ENCODE measurements around the gene SMAD6.

Gene SMAD6

DNA sequence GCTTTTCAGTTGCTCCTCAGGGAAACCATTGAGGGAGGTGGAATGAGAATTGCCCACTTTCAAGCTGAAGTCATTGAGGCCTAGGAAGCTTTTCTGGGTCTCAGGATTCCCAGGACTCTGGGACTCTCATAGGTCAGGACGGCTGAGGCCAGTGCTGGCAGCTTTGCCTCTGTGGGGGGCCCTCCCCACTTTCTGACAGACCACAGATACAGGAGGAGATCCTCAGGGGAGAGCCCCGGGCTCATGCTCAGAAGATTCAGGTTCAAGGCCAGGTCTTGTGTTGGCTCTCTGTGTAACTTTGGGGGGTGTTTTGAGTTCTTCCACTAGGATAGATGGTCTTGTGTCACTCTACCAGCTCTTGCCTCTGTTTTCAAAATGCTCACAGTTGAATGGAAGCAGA is 50.0 kb downstream of the SMAD6 start:
- no peak for DNase-seq (ENCODE audit: low read depth)
- no peak overlapping the region for H3K4me3 ChIP-seq (ENCODE audit: control insufficient read depth, low read depth, low read length)
- TF ChIP-seq, protein P1, sequence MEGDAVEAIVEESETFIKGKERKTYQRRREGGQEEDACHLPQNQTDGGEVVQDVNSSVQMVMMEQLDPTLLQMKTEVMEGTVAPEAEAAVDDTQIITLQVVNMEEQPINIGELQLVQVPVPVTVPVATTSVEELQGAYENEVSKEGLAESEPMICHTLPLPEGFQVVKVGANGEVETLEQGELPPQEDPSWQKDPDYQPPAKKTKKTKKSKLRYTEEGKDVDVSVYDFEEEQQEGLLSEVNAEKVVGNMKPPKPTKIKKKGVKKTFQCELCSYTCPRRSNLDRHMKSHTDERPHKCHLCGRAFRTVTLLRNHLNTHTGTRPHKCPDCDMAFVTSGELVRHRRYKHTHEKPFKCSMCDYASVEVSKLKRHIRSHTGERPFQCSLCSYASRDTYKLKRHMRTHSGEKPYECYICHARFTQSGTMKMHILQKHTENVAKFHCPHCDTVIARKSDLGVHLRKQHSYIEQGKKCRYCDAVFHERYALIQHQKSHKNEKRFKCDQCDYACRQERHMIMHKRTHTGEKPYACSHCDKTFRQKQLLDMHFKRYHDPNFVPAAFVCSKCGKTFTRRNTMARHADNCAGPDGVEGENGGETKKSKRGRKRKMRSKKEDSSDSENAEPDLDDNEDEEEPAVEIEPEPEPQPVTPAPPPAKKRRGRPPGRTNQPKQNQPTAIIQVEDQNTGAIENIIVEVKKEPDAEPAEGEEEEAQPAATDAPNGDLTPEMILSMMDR (IDR thresholded peaks at IDR 0.05; ENCODE audit: control insufficient read depth, insufficient read depth, low read depth, low read length, missing control alignments): no peak

DNA sequence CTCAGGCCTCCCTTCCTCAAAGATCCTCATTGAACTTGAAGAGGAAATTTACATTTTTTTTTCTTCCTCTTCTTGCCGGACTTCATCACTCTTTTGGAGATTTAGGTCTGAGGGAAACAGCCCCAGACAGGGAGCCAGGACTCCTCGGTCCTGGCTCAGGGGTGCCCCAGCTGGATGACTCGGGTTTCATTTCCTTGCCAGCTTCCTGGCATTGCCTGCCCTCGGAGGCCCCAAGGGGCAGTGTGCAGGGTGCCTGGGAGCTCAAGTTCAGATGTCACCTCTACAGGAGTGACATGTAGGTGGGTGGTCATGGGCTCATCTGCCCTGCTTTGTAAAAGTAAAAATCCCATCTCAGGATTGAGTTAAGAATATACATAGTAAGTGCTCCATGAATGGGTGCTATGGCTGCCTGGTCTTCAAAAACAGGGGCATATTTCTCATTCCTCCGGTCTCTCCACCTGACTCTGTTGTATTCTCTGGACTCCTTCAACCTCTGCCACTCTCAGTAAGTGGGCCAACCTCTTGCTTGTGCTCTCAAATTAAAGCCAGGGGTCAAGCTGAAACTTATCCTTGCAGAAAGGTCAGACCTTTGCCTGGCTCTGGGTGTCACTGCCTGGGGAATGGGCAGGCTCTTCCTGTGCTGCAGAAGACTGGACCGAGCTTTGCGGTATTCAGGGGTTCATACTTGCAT is 51.8 kb downstream of the SMAD6 start:
- TF ChIP-seq, protein P1 (IDR thresholded peaks at IDR 0.05; ENCODE audit: control insufficient read depth, insufficient read depth, low read depth, low read length, missing control alignments): no peak
- H3K4me3 ChIP-seq (ENCODE audit: control insufficient read depth, low read depth, low read length): no peak overlapping the region
- no peak for DNase-seq (ENCODE audit: low read depth)

DNA sequence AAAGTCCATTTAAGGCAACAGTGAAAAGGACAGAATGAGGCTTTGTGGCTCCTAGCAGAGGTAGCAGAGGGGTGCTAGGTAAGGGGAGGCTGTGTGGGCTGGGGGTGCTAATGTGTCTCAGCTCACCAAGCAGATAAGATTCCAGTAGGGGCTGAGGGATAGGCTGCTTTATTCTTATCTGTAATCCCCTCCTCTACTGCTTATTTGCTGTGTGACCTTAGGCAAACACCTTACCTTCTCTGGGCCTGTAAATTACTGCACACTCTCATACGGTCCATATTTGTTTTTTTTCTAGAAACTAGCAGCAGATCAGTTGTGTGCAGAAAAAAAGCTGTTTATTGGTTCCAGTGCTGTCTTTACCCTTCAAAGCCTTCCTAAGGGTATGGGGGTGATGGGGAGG is 52.8 kb downstream of the SMAD6 start:
- no peak for DNase-seq (ENCODE audit: low read depth)
- H3K4me3 ChIP-seq (ENCODE audit: control insufficient read depth, low read depth, low read length): no peak overlapping the region
- TF ChIP-seq, protein P1 (IDR thresholded peaks at IDR 0.05; ENCODE audit: control insufficient read depth, insufficient read depth, low read depth, low read length, missing control alignments): no peak

DNA sequence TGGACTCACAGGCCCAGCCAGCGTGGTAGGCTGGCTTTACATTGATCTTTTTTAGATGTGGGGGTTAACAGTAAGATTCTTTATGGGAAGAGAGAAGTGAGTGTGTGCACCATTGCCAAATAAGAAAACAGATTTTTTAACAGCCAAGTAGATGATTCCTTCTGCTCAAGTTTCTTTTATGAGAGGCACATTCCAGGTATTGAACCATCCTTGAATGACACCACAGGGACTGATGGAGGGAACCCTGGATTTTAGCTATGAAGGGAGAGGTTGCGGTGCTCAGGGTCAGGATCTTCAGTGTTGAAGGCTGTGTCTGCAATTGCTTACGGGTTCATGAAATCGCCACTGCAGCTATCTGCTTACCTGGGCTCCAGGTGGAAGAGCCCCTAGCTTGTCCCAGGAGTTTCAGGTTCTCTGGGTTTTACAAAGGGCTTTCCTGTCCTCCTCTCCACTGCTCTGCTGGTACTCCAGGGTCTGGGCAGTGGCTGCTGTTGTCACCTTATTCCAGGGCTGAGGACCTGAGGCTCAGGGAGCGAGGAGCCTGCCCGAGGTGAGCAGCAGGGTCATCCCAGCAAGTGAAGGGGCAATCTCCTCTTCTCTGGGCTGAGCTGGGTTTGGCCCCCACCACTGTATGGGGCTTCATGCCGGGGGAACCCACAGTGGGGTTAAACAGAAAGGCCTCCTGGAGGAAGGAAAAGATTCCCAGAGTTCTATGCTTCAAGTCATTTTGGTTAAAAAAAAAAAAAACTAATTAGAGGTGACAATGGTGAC is 53.4 kb downstream of the SMAD6 start:
- H3K4me3 ChIP-seq (ENCODE audit: control insufficient read depth, low read depth, low read length): no peak overlapping the region
- TF ChIP-seq, protein P1 (IDR thresholded peaks at IDR 0.05; ENCODE audit: control insufficient read depth, insufficient read depth, low read depth, low read length, missing control alignments): no peak
- no peak for DNase-seq (ENCODE audit: low read depth)

DNA sequence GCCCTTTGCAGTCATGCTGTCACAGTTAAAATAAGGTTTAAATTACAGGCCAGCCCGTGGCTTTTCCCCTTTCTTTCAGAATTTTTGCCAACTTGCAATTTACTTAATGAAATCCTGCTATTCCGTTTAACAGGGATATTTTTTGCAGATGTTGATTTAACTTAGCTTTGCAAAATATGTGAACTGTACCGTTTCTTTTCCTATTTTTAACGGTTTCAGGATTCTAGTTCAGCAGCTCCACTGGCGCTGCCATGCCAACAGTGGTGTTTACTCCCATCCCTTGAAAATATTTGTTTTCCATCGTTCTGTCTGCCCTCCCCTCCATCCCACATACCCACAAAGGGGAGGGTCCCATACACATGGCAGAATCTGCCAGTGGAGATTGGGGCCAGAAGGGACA is 54.3 kb downstream of the SMAD6 start:
- TF ChIP-seq, protein P1 (IDR thresholded peaks at IDR 0.05; ENCODE audit: control insufficient read depth, insufficient read depth, low read depth, low read length, missing control alignments): no peak
- DNase-seq (ENCODE audit: low read depth): no peak
- H3K4me3 ChIP-seq (ENCODE audit: control insufficient read depth, low read depth, low read length): no peak overlapping the region

DNA sequence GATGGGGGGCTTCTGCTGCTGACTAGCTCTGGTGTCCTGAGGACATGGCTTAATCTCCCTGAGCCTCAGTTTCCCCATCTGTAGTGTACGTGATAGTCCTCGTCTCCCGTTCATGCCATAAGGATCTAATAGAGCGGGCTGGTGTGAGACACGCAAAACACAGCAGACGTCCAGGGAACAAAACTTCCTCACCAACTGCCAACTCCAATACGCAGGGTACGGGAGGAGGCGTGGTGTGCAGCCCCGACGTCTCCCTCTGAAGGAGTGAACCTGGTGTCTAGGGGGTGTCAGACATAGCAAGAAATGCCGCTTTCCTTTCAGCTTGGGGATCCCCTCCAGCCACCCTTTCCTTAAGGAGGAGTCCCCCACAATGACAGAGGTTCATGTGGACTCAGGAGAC is 55.0 kb downstream of the SMAD6 start:
- TF ChIP-seq, protein P1 (IDR thresholded peaks at IDR 0.05; ENCODE audit: control insufficient read depth, insufficient read depth, low read depth, low read length, missing control alignments): no peak
- no peak for DNase-seq (ENCODE audit: low read depth)
- no peak overlapping the region for H3K4me3 ChIP-seq (ENCODE audit: control insufficient read depth, low read depth, low read length)

All from AG09309 (cell line).